ENCODE data around the gene UBA1.

- no peak for TF ChIP-seq CTCF (IDR thresholded peaks at IDR 0.05)
- TF ChIP-seq POLR2AphosphoS5 (IDR thresholded peaks at IDR 0.05) = no peak
- no peak for TF ChIP-seq POLR2A (IDR thresholded peaks at IDR 0.05)
- no peak for TF ChIP-seq EP300 (IDR thresholded peaks at IDR 0.05)
Measured at GRCh38 chrX:47234583-47234982, 41.0 kb downstream of the UBA1 start.
